Activated T-cell treated with anti-CD3 and anti-CD28 coated beads for 48 hours (primary cell): ENCODE results near the gene MGME1.
"Not testable (repeated sequence)": the region's sequence is repeated elsewhere in the genome, so short reads cannot be mapped to it uniquely, and the experiment has no call there.

Experiments
- DNase-seq: peaks from one replicate; pipeline ENCODE4 v3.0.0-alpha.2; 2020; ENCODE audit warnings: low read depth

The MGME1 gene

GRCh38 chr20:18020931-18021330 is 52.1 kb downstream of the MGME1 start:
- no peak for DNase-seq

GRCh38 chr20:18024606-18025127 is 55.8 kb downstream of the MGME1 start:
- no peak for DNase-seq

- DNase-seq: not testable (repeated sequence)
These were observed 58.2 kb downstream of the MGME1 start for GRCh38 chr20:18027011-18027410.

GRCh38 chr20:18030020-18030419 is 61.2 kb downstream of the MGME1 start:
- no peak for DNase-seq

- no peak for DNase-seq
These were observed 62.2 kb downstream of the MGME1 start for GRCh38 chr20:18031050-18031449.

GRCh38 chr20:18031888-18032509 is 63.2 kb downstream of the MGME1 start:
- no peak for DNase-seq

GRCh38 chr20:18032977-18033892 is 64.4 kb downstream of the MGME1 start:
- no peak for DNase-seq

- DNase-seq: no peak
These were observed 65.2 kb downstream of the MGME1 start for GRCh38 chr20:18034039-18034438.

- DNase-seq: no peak
These were observed 70.2 kb downstream of the MGME1 start for GRCh38 chr20:18039063-18039462.
